GM18505 (cell line): Measurements from ENCODE around the gene RNPEP.

ENCODE experiments used
- ATAC-seq: cut with Tn5 transposase; IDR thresholded peaks from one replicate; pipeline ENCODE4 v1.9.1; 2021; ENCODE audit not compliant: unreplicated experiment
- POLR2A ChIP-seq: IDR thresholded peaks from 4 replicates; pipeline ENCODE4 v1.6.1; 2011; ENCODE audit warnings: borderline replicate concordance; ENCODE audit not compliant: insufficient read depth, insufficient read length; ENCODE audit errors: extremely low read depth

RNPEP gene

DNA sequence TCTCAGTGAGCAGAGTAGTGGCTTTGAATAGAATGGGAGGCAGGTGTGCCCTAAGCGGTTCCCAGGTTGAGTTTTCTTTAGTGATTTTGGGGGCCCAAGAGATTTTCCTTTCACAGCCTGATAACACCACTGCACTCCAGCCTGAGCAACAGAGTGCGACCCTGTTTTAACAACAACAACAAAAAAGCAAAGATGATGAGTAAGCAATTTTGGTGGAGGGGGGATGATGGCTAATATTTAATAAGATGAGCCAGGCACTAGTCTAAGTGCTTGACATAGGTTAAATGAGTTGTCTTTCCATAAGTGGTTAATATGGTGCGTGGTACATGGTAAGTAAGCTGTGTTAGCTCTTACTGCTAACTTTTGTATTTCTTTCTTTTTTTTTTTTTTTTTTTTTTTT lies 2.0 kb downstream of the RNPEP start:
- ATAC-seq, result no peak
- no peak for TF ChIP-seq POLR2A

DNA sequence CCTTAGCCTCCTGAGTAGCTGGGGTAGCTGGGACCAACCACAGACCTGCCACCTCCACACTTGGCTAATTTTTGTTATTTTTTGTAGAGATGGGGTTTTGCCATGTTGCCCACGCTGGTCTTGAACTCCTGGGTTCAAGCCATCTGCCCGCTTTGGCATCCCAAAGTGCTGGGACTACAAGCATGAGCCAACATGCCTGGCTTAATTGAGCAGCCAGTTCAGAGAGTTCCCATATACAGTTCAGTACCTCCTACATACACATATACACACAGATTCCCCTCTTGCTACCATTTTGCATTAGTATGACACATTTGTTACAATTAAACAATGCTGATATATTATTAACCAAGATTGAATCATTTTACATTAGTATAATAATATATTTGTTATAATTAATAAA lies 2.9 kb downstream of the RNPEP start:
- TF ChIP-seq POLR2A, result no peak

DNA sequence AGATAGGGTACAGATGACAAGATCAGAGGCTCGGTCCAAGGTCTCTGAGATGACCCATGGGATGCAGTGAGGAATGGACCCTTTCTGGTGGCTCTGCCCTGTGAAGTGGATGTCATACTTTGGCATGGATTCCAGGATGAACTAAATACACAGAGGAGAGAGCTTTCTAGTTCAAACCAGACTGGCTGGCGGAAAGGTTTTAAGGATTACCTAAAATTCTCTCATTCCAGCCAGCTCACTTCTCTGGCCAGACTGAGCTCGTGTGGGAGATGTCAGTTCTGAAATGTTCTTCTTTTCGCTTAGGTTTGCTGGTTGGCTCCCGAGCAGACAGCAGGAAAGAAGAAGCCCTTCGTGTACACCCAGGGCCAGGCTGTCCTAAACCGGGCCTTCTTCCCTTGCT lies 6.2 kb downstream of the RNPEP start:
- no peak for TF ChIP-seq POLR2A

More for the DNA sequence above, 2.9 kb downstream of the RNPEP start:
- no peak for ATAC-seq

DNA sequence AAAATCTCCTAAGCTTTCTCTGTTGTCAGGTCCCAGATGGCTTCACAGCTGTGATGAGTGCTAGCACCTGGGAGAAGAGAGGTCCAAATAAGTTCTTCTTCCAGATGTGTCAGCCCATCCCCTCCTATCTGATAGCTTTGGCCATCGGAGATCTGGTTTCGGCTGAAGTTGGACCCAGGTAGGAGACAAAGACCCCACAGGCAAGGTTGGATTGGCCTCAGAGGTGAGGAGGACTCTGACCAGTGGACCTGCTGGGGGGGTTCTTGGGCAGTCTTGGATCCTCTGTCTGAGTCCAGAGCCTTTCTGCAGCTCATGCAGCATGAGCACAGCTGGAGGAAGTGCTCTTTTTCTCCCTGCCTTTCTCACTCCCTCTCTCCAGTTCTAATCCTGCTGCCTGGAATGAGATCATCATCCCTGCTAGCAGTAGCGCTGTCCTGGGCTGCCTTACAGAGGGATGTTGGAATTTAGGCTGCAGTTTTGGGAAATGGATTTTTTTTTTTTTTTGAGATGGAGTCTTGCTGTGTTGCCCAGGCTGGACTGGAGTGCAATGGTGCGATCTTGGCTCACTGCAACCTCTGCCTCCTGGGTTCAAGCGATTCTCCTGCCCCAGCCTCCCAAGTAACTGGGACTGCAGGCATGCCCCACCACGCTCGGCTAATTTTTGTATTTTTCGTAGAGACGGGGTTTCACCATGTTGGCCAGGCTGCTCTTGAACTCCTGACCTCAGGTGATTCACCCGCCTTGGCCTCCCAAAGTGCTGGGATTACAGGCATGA lies 7.1 kb downstream of the RNPEP start:
- TF ChIP-seq POLR2A, result no peak
- no peak for ATAC-seq

More for the DNA sequence above, 6.2 kb downstream of the RNPEP start:
- no peak for ATAC-seq

DNA sequence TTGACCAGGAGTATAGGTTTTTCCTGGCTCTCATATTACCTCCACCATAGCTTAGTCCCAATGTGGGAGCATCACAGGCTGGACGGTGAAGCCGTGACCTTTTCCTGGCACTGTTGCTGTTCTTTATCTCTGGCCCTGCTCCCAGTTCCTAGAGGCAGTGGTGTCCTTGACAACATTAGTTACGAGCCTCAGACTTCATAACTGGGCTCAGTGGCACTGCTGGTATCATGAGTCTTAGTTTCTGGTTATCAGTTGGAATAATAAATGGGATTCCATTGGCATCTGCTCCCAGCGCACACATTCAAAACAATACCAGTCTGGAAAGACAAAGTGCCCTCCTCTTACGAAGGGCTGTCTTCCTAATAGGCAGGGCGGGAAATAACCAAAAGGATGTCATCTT lies 8.0 kb downstream of the RNPEP start:
- no peak for TF ChIP-seq POLR2A

DNA sequence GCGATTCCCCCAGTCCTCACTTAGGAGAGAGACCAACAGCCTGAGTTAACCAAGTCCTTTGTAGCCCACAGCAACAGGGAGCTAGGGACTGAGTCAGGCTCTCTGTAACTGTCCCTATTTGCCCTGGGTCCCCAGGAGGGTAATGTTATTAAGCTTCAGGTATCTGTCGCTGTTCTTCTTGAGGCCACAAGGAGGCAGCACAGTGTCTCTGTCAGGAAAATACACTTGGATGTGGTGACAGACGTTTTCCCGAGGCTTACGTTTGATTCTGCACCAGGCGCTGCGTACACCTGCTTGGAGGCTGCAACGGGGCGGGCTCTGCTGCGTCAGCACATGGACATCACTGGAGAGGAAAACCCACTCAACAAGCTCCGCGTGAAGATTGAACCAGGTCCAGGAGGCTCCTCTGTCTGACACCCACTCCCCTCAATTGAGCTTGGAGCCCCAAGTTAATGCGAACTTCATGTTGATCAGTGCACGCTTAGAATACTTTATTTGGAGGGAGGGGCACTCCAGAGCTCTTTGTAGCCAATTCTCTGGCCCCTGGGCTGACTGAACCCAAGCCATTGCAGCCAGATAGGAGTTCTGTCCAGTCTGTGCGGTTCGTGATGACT lies 17.3 kb downstream of the RNPEP start:
- TF ChIP-seq POLR2A, result no peak
- no peak for ATAC-seq

More for the DNA sequence above, 8.0 kb downstream of the RNPEP start:
- ATAC-seq, result no peak

DNA sequence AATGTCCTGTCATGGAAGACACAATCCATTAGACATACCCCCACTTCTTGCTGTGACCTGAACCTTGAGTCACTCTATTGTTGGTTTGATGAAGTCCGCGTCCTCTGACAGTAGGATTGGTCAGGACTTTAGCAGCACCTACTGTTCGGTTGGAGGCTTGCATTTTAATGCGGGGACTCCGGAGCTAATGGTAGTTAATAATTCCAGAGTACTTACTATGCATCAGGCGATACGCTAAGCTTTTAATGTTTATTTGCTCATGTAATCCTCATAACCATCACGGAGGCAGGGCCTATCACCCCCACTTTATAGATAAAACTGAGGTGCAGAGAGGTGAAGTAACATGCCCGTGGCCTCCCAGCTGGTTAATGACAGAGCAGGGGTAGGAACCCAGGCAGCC lies 20.1 kb downstream of the RNPEP start:
- no peak for ATAC-seq
- TF ChIP-seq POLR2A, result no peak

DNA sequence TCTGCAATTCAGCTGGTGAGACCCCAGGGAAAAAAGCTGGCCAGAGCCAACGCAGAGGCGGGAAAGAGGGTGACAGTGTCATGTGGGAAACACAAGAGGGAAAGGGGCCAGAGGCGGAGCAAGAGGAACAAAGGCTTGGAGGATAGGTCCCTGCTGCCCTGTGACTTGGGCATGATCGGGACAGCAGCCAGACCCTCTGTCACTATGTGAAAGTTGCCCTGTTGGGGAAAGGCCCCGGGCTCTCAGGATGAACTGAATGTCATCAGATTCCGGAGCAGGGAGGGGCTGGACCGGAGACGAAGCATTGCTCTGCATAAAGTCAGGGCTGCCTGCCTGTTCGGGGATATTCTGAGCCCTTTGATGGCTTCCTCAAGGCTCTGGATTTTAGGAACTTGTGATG lies 22.3 kb downstream of the RNPEP start:
- ATAC-seq, result no peak
- no peak for TF ChIP-seq POLR2A

DNA sequence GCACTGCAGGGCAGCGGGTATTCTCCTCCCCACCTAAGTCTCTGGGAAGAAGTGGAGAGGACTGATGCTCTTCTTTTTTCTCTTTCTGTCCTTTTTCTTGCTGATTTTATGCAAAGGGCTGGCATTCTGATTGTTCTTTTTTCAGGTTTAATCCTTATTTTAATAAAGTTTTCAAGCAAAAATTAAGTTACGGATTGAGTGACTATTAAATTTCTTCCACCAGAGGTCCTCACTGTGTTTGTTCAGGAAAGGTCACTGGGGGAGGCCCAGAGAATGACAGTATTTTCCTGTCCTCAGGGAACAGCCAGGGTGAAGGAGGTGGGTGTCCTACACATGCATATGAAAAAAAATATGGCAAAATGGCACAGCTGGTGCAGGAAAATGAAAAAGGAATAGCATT lies 23.5 kb downstream of the RNPEP start:
- TF ChIP-seq POLR2A, result no peak
- no peak for ATAC-seq

DNA sequence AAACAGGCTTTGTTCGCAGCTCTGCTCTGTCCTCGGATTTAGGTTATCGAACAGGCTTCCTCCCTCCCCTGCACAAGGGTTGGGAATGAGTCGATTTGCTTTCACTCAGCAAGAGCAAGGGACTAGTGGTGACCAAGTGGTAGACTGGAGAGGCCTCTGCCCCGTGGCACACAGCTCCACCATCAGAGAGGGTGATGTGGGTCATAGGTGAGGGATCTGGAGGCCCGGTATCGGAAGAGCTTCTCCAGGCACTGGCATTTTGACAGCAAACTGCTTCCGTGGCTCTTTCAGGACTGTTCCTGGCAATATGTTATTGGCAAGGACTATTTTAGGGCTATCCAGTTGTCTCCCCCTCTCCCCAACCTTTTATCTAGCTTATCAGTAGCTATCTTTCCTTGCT lies 24.9 kb downstream of the RNPEP start:
- TF ChIP-seq POLR2A, result no peak
- no peak for ATAC-seq

DNA sequence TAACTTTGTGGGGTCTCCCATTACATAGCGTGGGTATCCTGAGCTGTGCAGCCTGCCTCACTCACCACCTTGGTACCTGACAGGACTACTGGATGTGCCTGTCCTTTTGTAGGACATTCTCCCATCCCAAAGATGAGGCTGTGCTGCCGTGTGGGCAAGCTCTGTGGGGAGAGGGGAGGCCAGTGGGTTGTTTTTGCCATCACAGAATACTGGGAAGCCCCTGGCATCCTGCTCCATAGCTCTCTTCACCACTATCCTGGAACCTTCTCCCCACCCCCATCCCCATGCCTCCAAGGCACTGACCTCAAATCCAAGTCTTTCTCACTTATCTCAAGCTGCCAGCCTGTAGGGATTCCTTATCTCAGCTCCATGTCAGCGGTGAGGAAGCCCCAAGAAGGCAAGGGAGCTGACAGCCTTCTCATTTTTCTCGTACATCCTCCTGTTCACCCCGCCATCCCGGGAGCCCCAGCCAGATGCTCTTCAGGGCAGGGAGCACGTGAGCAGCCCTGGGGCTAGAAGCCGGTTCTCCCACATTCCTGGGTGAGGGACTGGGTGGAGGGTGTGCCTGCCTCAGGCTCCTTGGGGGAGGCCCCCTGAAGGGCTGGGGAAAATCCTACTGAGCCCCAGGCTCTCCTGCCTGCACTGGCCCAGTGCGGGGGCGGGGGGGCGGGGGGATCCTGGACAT lies 25.5 kb downstream of the RNPEP start:
- TF ChIP-seq POLR2A, result no peak
- no peak for ATAC-seq

DNA sequence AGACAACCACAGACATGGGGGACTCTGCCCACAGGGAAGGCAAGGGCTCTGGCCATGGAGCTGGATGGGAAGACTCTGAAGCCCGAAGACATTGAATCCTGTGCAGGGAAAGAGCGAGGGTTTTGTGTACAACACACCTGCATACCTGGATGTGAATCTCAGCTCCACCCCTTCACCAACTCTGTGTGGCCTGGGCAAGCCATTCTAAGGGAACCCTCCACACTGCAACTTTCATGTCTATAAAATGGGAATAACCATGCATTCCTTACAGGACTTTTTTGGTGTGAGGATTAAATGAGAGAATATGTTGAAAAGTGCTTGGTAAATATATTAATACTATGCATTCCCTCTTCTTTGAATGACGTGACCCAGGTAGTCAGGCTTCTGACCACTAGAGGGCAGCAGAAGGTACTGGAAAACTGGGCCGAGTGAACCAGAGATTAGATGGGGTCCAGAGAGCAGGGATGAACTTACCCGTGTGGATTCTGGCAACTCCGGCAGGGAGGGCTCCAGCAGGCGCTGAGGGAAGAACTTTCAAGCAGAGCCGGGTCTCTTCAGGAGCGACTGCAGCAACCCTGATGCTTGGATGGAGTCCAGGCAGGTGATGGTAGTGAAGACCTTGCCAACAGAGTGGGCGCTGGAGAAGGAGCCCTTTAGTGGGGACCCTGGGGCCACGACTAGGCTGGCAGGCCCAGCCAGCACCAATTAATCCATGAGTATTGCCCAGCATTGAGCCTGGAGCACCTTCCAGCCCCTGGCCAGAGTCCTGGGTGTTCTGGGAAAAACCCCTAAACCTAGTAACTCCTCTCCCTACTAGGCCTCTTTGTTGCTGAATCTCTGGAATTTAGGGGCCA lies 27.1 kb downstream of the RNPEP start:
- ATAC-seq, result no peak
- no peak for TF ChIP-seq POLR2A
